GM12878 (cell line): ENCODE results near the gene TMEM174. TPM values are rescaled to one million over a fixed set of nuclear protein-coding genes. Genes with fewer than 3 reads are reported as not detected.

ENCODE experiments used
- ATAC-seq: fragments of 200-7000 bp; cut with Tn5 transposase; 3 replicates; pipeline ENCODE4 v1.9.1; 2020; ENCODE audit warnings: mild to moderate bottlenecking, moderate library complexity
- BruUV-seq: library from RNA; stranded (reverse); fragments of 400-500 nt; replicated peaks from 2 replicates; lab custom pipeline; 2021; lab: Mats Ljungman, UMichigan
- CTCF ChIA-PET: fragments of 300-600 bp; sonication (Branson Sonifier 250); formaldehyde crosslinking; extraction: SDS; loops from one replicate; lab custom pipeline; 2021; ENCODE audit warnings: inconsistent platforms; lab: Yijun Ruan, JAX
- POLR2A ChIA-PET: fragments of 350-600 bp; formaldehyde crosslinking; extraction: SDS; loops from one replicate; lab custom pipeline; 2021; ENCODE audit warnings: inconsistent platforms; lab: Charles Lee
- RAD21 ChIA-PET: fragments of 300-600 bp; sonication (Branson Sonifier 250); formaldehyde crosslinking; loops from one replicate; lab custom pipeline; 2023; ENCODE audit warnings: antibody characterized with exemption; ENCODE audit not compliant: unreplicated experiment; lab: Charles Lee
- SMC1A ChIA-PET: fragments of 300-600 bp; sonication (Branson Sonifier 250); formaldehyde crosslinking; loops from one replicate; lab custom pipeline; 2023; ENCODE audit not compliant: unreplicated experiment, uncharacterized antibody; lab: Charles Lee
- DNase-seq: peaks from one replicate; pipeline ENCODE4 v3.0.0-alpha.2; 2011; ENCODE audit warnings: low read depth, low spot score
- FAIRE-seq: peaks from 3 replicates; lab custom pipeline; 2011; peaks lifted over from hg19 to GRCh38; lab: Jason Lieb, UNC
- H2AFZ ChIP-seq: 2 replicates; pipeline ENCODE4 v1.6.0; 2011; ENCODE audit warnings: low read depth, low read length, control low read depth; ENCODE audit not compliant: control insufficient read depth
- H3K27ac ChIP-seq: 2 replicates; pipeline ENCODE4 v1.5.1; 2011; ENCODE audit warnings: control low read depth; ENCODE audit not compliant: control insufficient read depth, insufficient read depth
- H3K27me3 ChIP-seq, 2 experiments: replicated peaks in 1 of 2; 2 replicates each; pipeline versions ENCODE4 v1.6.0 to v1.6.1; 2011; ENCODE audit warnings: low read length in 1 of 2; ENCODE audit not compliant: control insufficient read depth in 2 of 2, insufficient read depth in 2 of 2
- H3K36me3 ChIP-seq, 2 experiments: 2 replicates each; pipeline ENCODE4 v1.5.1; 2011; ENCODE audit warnings: low read length in 1 of 2; ENCODE audit not compliant: control insufficient read depth in 2 of 2, insufficient read depth in 2 of 2
- H3K4me1 ChIP-seq: 2 replicates; pipeline ENCODE4 v1.6.1; 2011; ENCODE audit warnings: mild to moderate bottlenecking, low read length, moderate library complexity, mixed read lengths; ENCODE audit not compliant: control insufficient read depth, insufficient read depth
- H3K4me2 ChIP-seq: 2 replicates; pipeline ENCODE4 v1.6.0; 2011; ENCODE audit warnings: control low read depth; ENCODE audit not compliant: control insufficient read depth, insufficient read depth
- H3K4me3 ChIP-seq: fragments of 200-600 bp; sonication (generic); 2 replicates; pipeline ENCODE4 v1.5.1; 2016
- H3K79me2 ChIP-seq: 2 replicates; pipeline ENCODE4 v1.6.0; 2011; ENCODE audit warnings: low read length; ENCODE audit not compliant: control insufficient read depth, insufficient read depth
- H3K9ac ChIP-seq: 2 replicates; pipeline ENCODE4 v1.8.0; 2011; ENCODE audit warnings: low read length, control low read depth, mixed read lengths; ENCODE audit not compliant: control insufficient read depth, insufficient read depth
- H3K9me3 ChIP-seq: replicated peaks from 3 replicates; pipeline ENCODE4 v1.5.1; 2011; ENCODE audit warnings: mild to moderate bottlenecking, low read length; ENCODE audit not compliant: control insufficient read depth, insufficient read depth
- H4K20me1 ChIP-seq: 2 replicates; pipeline ENCODE4 v1.6.0; 2011; ENCODE audit not compliant: control insufficient read depth, insufficient read depth
- ATF7 ChIP-seq: fragments of 450-650 bp; IDR thresholded peaks from 2 replicates; pipeline ENCODE4 v1.6.1; 2016; ENCODE audit warnings: low read depth, mild to moderate bottlenecking
- PML ChIP-seq: IDR thresholded peaks from 2 replicates; pipeline ENCODE4 v1.6.1; 2012; ENCODE audit warnings: low read length, inconsistent platforms
- SIN3A ChIP-seq: IDR thresholded peaks from 2 replicates; pipeline ENCODE4 v1.6.1; 2012; ENCODE audit warnings: low read depth, low read length, improper control_type of control experiment
- SP1 ChIP-seq: IDR thresholded peaks from one replicate; pipeline ENCODE4 v1.6.1; 2011; ENCODE audit warnings: low read depth, low read length
- ZNF24 ChIP-seq: fragments of 450-650 bp; IDR thresholded peaks from 2 replicates; pipeline ENCODE4 v1.6.1; 2017; ENCODE audit warnings: antibody characterized with exemption, mild to moderate bottlenecking
- WGBS: methylation state at CpG from one replicate; pipeline ENCODE4 v1.1.6; 2016; ENCODE audit warnings: low lambda C conversion rate; ENCODE audit not compliant: insufficient replicate concordance, insufficient coverage; ENCODE audit errors: missing lambda C conversion rate; 5-methylcytosine and 5-hydroxymethylcytosine counted together
- in situ Hi-C: fragments of 300-500 bp; cut with MboI; formaldehyde crosslinking; loops from 9 replicates; pipeline ENCODE4 v1.14.3; 2018; ENCODE audit warnings: mixed read lengths
- intact Hi-C: fragments of 100-400 bp; cut with micrococcal nuclease; formaldehyde crosslinking; loops from one replicate; pipeline ENCODE4 v1.14.2; 2022; ENCODE audit not compliant: unreplicated experiment
- polyA plus RNA-seq, 11 experiments: library from polyadenylated mRNA; depleted of rRNA in 4 of 11; unstranded in 6 of 11; stranded (reverse) in 5 of 11; fragments of >200 nt; fragmentation: Nextera tagmentation in 4 of 11; fragmentation: Illumina TruSeq in 1 of 11; extraction: Ambion mirVana in 4 of 11; extraction: Trizol in 1 of 11; gene quantifications; 1 replicate in 1 of 11; 2 replicates in 10 of 11; pipeline versions ENCODE4 v1.2.1 to v1.2.3, GENCODE V29; 2011 to 2016; ENCODE audit warnings: inconsistent platforms in 2 of 11, missing spikeins in 2 of 11, low read depth in 1 of 11
- total RNA-seq, 4 experiments: library from RNA; depleted of rRNA in 3 of 4; stranded (reverse); fragments of >200 nt in 3 of 4; fragmentation: Illumina TruSeq in 1 of 4; extraction: Trizol in 1 of 4; gene quantifications; 2 replicates each; pipeline versions ENCODE4 v1.2.1 to v1.2.3, GENCODE V29; 2013 to 2021
- TF ChIP-seq, protein P1 (sequence below): IDR thresholded peaks from 2 replicates; pipeline ENCODE4 v1.6.1; 2011; ENCODE audit warnings: mild to moderate bottlenecking, low read depth, low read length, moderate library complexity; ENCODE audit not compliant: insufficient replicate concordance
- TF ChIP-seq, protein P2 (sequence below): IDR thresholded peaks from 2 replicates; pipeline ENCODE4 v1.6.1; 2011; ENCODE audit warnings: low read depth, mild to moderate bottlenecking, low read length, moderate library complexity, borderline replicate concordance; ENCODE audit errors: extremely low read depth

TMEM174 gene
- total and polyA plus RNA-seq, 10 of the 15 experiments (the other 5 are each of a cell fraction or from before 2014, with no cell fraction given): not detected

DNA sequence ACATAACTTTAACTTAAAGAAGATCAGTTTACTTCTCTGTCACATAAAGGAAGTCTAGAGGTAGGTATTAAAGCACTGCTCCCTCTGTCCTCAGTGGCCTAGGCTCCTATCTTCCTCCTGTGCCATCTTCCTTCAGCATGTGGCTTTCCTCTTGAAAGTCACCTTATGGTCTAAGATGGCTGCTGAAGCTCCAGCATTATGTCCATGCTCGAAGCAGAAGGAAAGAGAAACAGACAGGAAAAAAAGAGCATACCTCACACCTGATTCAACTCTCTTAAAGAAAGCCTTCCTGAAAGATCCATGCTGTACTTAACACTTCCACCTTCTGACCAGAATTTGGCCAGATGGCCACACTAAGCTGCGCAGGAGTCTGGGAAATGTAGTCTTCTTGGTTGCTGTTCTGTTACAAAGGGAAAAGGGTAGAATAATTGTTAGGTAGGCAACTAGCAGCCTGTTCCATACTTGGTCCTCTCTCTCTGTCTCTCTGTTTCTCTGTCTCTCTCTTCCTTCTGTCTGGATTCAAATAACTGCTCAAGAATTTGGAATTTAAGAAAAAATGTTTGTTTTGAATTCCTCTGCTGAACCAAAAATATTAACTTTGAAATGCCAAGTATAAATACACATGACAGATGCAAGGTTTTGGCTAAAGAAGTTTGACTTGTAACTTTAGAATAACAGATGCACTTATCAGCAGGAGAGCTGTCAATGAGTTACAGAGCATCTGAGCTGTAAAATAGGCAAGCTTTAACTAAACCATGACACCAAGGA lies 16.0 kb downstream of the TMEM174 start:
- ATAC-seq: no peak
- Histone ChIP-seq H3K4me1 (no peaks in the 10 kb centered on the region), H3K9me3 (no peaks in the 10 kb centered on the region), H3K4me2 (no peak overlapping the region), H3K79me2 (no peaks in the 10 kb centered on the region), H3K9ac (no peak overlapping the region), H3K27me3 (peaks cover 0 to 2% of the 10 kb centered on the region in 2 experiments; a peak in 1 of 4 replicates), H3K4me3 (no peak overlapping the region), H2AFZ (no peak overlapping the region), H3K36me3 (no peaks in the 10 kb centered on the region), H3K27ac (no peak overlapping the region), H4K20me1 (no peaks in the 10 kb centered on the region)
- WGBS: 4% methylated on average over 2 of the region's 2 CpGs
- ChIA-PET RAD21 (no interaction called here), CTCF (no interaction called here), POLR2A (no interaction called here), SMC1A (no interaction called here)
- BruUV-seq: no TSS peak
- intact Hi-C loops: no loop called here
- TF ChIP-seq ZNF24 (no peak), PML (no peak), SP1 (no peak), ATF7 (no peak), SIN3A (no peak)
- TF ChIP-seq, protein P1, sequence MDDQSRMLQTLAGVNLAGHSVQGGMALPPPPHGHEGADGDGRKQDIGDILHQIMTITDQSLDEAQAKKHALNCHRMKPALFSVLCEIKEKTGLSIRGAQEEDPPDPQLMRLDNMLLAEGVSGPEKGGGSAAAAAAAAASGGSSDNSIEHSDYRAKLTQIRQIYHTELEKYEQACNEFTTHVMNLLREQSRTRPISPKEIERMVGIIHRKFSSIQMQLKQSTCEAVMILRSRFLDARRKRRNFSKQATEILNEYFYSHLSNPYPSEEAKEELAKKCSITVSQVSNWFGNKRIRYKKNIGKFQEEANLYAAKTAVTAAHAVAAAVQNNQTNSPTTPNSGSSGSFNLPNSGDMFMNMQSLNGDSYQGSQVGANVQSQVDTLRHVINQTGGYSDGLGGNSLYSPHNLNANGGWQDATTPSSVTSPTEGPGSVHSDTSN: no peak
- TF ChIP-seq, protein P2, sequence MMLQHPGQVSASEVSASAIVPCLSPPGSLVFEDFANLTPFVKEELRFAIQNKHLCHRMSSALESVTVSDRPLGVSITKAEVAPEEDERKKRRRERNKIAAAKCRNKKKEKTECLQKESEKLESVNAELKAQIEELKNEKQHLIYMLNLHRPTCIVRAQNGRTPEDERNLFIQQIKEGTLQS: no peak
- no peak for FAIRE-seq
- in situ Hi-C loops: no loop called here
- no peak for DNase-seq
